A549 (cell line): ENCODE results near the gene CDX2. TPM values are rescaled to one million over a fixed set of nuclear protein-coding genes. Genes with fewer than 3 reads are reported as not detected.

Experiments used
- ATAC-seq, 2 experiments: fragments of 200-7000 bp in 1 of 2; fragments of >200 bp in 1 of 2; cut with Nextera tagmentation in 1 of 2; cut with Tn5 transposase in 1 of 2; 3 replicates each; pipeline versions ENCODE4 v1.8.0 to v1.9.1; 2018 to 2020; ENCODE audit warnings: mild to moderate bottlenecking in 1 of 2, moderate library complexity in 1 of 2
- CTCF ChIA-PET: fragments of 300-600 bp; sonication (Branson Sonifier 250); formaldehyde crosslinking; extraction: SDS; loops from one replicate; lab custom pipeline; 2021; ENCODE audit warnings: antibody characterized with exemption, inconsistent platforms; lab: Yijun Ruan, JAX
- POLR2A ChIA-PET: fragments of 350-600 bp; formaldehyde crosslinking; extraction: SDS; loops from one replicate; lab custom pipeline; 2021; ENCODE audit warnings: antibody characterized with exemption, inconsistent platforms; lab: Yijun Ruan, JAX
- DNase-seq, 2 experiments: peaks; one replicate each; pipeline versions ENCODE4 v3.0.0 to v3.0.0-alpha.2; 2011 to 2016; ENCODE audit warnings: low read depth in 1 of 2, low spot score in 1 of 2
- FAIRE-seq: peaks from 2 replicates; lab custom pipeline; 2011; peaks lifted over from hg19 to GRCh38; lab: Jason Lieb, UNC
- H3K27ac ChIP-seq, 2 experiments: fragments of >200 bp; sonication (Bioruptor Twin); formaldehyde crosslinking; 3 replicates each; pipeline ENCODE4 v1.5.1; 2016 to 2017
- H3K4me1 ChIP-seq: fragments of >200 bp; sonication (Bioruptor Twin); formaldehyde crosslinking; 3 replicates; pipeline ENCODE4 v1.6.1; 2016
- H3K4me2 ChIP-seq: fragments of >200 bp; sonication (Bioruptor Twin); formaldehyde crosslinking; 3 replicates; pipeline ENCODE4 v1.6.1; 2016
- H3K4me3 ChIP-seq: fragments of >200 bp; sonication (Bioruptor Twin); formaldehyde crosslinking; 3 replicates; pipeline ENCODE4 v1.5.1; 2016
- H3K9me3 ChIP-seq: fragments of >200 bp; sonication (Bioruptor Twin); formaldehyde crosslinking; 3 replicates; pipeline ENCODE4 v1.6.1; 2016
- BHLHE40 ChIP-seq: IDR thresholded peaks from 2 replicates; pipeline ENCODE4 v1.6.1; 2012; ENCODE audit warnings: low read depth, low read length, inconsistent platforms
- CBX2 ChIP-seq: fragments of 200-600 bp; sonication (generic); IDR thresholded peaks from 2 replicates; pipeline ENCODE4 v1.6.1; 2016; ENCODE audit warnings: low read depth, mild to moderate bottlenecking, borderline replicate concordance
- CBX8 ChIP-seq: fragments of 200-600 bp; sonication (generic); IDR thresholded peaks from 2 replicates; pipeline ENCODE4 v1.6.1; 2016
- EHF ChIP-seq: fragments of 250-450 bp; sonication (Bioruptor Pico); IDR thresholded peaks from 2 replicates; pipeline ENCODE4 v1.5.0; 2020; ENCODE audit warnings: mild to moderate bottlenecking
- EHMT2 ChIP-seq: fragments of 200-600 bp; sonication (generic); IDR thresholded peaks from 2 replicates; pipeline ENCODE4 v1.6.1; 2016; ENCODE audit warnings: antibody characterized with exemption, low read depth, mild to moderate bottlenecking, moderate library complexity
- ESRRA ChIP-seq: fragments of 150-350 bp; IDR thresholded peaks from 2 replicates; pipeline ENCODE4 v1.6.1; 2014; ENCODE audit warnings: mild to moderate bottlenecking, low read length, borderline replicate concordance
- FOSL2 ChIP-seq, 2 experiments: fragments of 450-650 bp in 1 of 2; fragments of >200 bp in 1 of 2; sonication (Bioruptor Twin) in 1 of 2; formaldehyde crosslinking; IDR thresholded peaks; 2 replicates each; pipeline versions ENCODE4 v1.5.0 to v1.6.1; 2016 to 2020; ENCODE audit warnings: mild to moderate bottlenecking in 1 of 2, moderate library complexity in 1 of 2
- FOXS1 ChIP-seq: fragments of 250-450 bp; sonication (Bioruptor Pico); IDR thresholded peaks from 2 replicates; pipeline ENCODE4 v1.5.0; 2020; ENCODE audit warnings: mild to moderate bottlenecking, moderate library complexity
- MYC ChIP-seq: IDR thresholded peaks from 2 replicates; pipeline ENCODE4 v1.6.1; 2012; ENCODE audit warnings: mild to moderate bottlenecking, inconsistent platforms, low read length, improper control_type of control experiment, borderline replicate concordance
- NPAS2 ChIP-seq: fragments of 250-450 bp; sonication (Bioruptor Pico); IDR thresholded peaks from 2 replicates; pipeline ENCODE4 v1.8.0; 2022; ENCODE audit warnings: mild to moderate bottlenecking, moderate library complexity, borderline replicate concordance
- PHF8 ChIP-seq: fragments of 200-600 bp; sonication (generic); IDR thresholded peaks from 2 replicates; pipeline ENCODE4 v1.6.1; 2016; ENCODE audit warnings: low read depth, mild to moderate bottlenecking, antibody characterized with exemption, moderate library complexity, borderline replicate concordance
- POLR2A ChIP-seq: IDR thresholded peaks from 2 replicates; pipeline ENCODE4 v1.6.1; 2012; ENCODE audit warnings: mild to moderate bottlenecking, low read length
- POLR2AphosphoS2 ChIP-seq: conservative IDR thresholded peaks from 2 replicates; pipeline ENCODE4 v1.6.1; 2012; ENCODE audit warnings: low read length, improper control_type of control experiment, inconsistent platforms
- RNF2 ChIP-seq: fragments of 200-600 bp; sonication (generic); IDR thresholded peaks from 2 replicates; pipeline ENCODE4 v1.6.1; 2016; ENCODE audit warnings: low read depth, mild to moderate bottlenecking, antibody characterized with exemption, moderate library complexity, borderline replicate concordance
- SMC3 ChIP-seq: fragments of >200 bp; sonication (Bioruptor Twin); formaldehyde crosslinking; IDR thresholded peaks from 3 replicates; pipeline ENCODE4 v1.6.1; 2018; ENCODE audit warnings: inconsistent platforms
- SREBF2 ChIP-seq: fragments of 450-650 bp; IDR thresholded peaks from 2 replicates; pipeline ENCODE4 v1.6.1; 2014; ENCODE audit warnings: mild to moderate bottlenecking, moderate library complexity
- TP53 ChIP-seq: fragments of 250-450 bp; sonication (Bioruptor Pico); IDR thresholded peaks from 2 replicates; pipeline ENCODE4 v1.5.0; 2021; ENCODE audit warnings: mild to moderate bottlenecking, moderate library complexity
- ZSCAN20 ChIP-seq: fragments of 250-450 bp; sonication (Bioruptor Pico); IDR thresholded peaks from 2 replicates; pipeline ENCODE4 v1.8.0; 2022; ENCODE audit warnings: mild to moderate bottlenecking, moderate library complexity
- WGBS: methylation state at CpG from one replicate; pipeline ENCODE4 v1.1.6; 2017; ENCODE audit errors: missing lambda C conversion rate; 5-methylcytosine and 5-hydroxymethylcytosine counted together
- polyA plus RNA-seq, 4 experiments: library from polyadenylated mRNA; depleted of rRNA in 3 of 4; stranded (reverse); fragments of >200 nt; fragmentation: RNase III in 1 of 4; extraction: RNeasy Plus Mini Kit Qiagen cat#74134 plus additional on column Dnase treatment in 1 of 4; gene quantifications; 2 replicates in 3 of 4; 3 replicates in 1 of 4; pipeline ENCODE4 v1.2.3, GENCODE V29; 2011 to 2017
- TF ChIP-seq, protein P1 (sequence below): IDR thresholded peaks from 2 replicates; pipeline ENCODE4 v1.6.1; 2012
- TF ChIP-seq, protein P2 (sequence below): IDR thresholded peaks from 2 replicates; pipeline ENCODE4 v1.6.1; 2012
- TF ChIP-seq, protein P3 (sequence below): fragments of 450-650 bp; IDR thresholded peaks from 2 replicates; pipeline ENCODE4 v1.6.1; 2014; ENCODE audit warnings: antibody characterized with exemption
- TF ChIP-seq, protein P4 (sequence below): fragments of 200-600 bp; sonication (generic); IDR thresholded peaks from 2 replicates; pipeline ENCODE4 v1.6.1; 2016; ENCODE audit warnings: antibody characterized with exemption, mild to moderate bottlenecking, moderate library complexity

Gene CDX2
- polyA plus RNA-seq, 2 of the 4 experiments (the other 2 are of a cell fraction) = 0.14 to 0.19 TPM

GRCh38 chr13:27927444-27928352 is 41.4 kb downstream of the CDX2 start:
- POLR2A ChIA-PET = no interaction called here
- H3K4me2 ChIP-seq = no peak overlapping the region

DNA sequence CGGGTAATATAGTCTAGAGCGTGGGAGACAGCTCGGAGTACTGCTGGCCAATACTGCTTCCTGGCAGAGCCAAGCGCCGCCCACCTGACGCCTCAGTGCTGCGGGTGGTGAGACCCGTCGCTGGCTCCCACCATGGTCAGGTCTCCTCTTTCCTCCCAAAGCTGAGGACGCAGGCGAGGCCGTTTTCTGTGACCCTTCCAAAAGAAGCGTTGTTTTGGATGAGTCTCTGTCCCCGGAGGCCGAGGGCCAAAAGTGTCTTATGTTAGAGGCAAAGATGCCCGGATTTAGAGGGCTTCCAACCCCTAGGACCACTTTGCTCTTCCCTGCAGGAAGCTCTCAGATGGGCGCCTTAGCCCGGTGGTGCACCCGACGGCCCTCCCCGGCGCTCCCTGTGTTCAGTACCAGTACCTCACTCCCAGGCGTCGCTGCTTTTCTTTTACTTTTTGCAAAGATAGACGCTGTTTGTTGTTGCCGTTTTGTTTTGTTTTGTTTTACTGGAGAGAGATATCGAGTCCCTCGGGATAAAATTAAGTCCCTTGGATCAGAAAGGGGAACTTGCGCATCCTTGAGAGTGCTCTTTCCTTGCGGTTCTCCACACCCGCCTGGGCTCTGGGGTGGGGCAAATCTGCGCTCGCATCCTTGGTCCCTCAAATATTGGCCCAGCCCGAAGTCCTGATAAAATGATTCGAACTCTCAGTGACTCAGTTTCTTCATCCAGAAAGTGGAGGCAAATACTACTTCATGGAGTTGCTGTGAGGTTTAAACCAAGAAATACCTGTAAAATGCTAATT is 42.3 kb downstream of the CDX2 start:
- DNase-seq (no peak), FAIRE-seq (no peak), ATAC-seq (no peak)
- WGBS = 68% methylated on average over 34 of the region's 35 CpGs
- Histone ChIP-seq H3K9me3 (no peaks in the 10 kb centered on the region), H3K27ac (no peak overlapping the region), H3K4me1 (no peaks in the 10 kb centered on the region), H3K4me3 (no peak overlapping the region), H3K4me2 (no peak overlapping the region)
- ChIA-PET CTCF (interaction anchor here (1.1 kb wide), 1 partner anchor 11 kb away, joined by 3 read pairs; no protein-coding TSS in a partner anchor), POLR2A (no interaction called here)
- TF ChIP-seq MYC = no peak

More at GRCh38 chr13:27927444-27928352, 41.4 kb downstream of the CDX2 start:
- no peak overlapping the region for H3K27ac ChIP-seq
- no peak for TF ChIP-seq EHMT2
- TF ChIP-seq CBX8 = no peak
- TF ChIP-seq NPAS2 (CRISPR knock-in tag) = no peak
- no peak for TF ChIP-seq FOSL2 (IDR thresholded peaks at IDR 0.05)
- TF ChIP-seq FOSL2 (CRISPR knock-in tag; IDR thresholded peaks at IDR 0.05) = no peak
- TF ChIP-seq, protein P1, sequence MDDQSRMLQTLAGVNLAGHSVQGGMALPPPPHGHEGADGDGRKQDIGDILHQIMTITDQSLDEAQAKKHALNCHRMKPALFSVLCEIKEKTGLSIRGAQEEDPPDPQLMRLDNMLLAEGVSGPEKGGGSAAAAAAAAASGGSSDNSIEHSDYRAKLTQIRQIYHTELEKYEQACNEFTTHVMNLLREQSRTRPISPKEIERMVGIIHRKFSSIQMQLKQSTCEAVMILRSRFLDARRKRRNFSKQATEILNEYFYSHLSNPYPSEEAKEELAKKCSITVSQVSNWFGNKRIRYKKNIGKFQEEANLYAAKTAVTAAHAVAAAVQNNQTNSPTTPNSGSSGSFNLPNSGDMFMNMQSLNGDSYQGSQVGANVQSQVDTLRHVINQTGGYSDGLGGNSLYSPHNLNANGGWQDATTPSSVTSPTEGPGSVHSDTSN = no peak
- TF ChIP-seq, protein P2, sequence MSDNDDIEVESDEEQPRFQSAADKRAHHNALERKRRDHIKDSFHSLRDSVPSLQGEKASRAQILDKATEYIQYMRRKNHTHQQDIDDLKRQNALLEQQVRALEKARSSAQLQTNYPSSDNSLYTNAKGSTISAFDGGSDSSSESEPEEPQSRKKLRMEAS = no peak
- no peak for TF ChIP-seq POLR2AphosphoS2
- no peak for TF ChIP-seq BHLHE40
- no peak for TF ChIP-seq RNF2
- no peak for TF ChIP-seq ZSCAN20
- no peak for TF ChIP-seq SMC3
- TF ChIP-seq EHF = no peak
- TF ChIP-seq, protein P3, sequence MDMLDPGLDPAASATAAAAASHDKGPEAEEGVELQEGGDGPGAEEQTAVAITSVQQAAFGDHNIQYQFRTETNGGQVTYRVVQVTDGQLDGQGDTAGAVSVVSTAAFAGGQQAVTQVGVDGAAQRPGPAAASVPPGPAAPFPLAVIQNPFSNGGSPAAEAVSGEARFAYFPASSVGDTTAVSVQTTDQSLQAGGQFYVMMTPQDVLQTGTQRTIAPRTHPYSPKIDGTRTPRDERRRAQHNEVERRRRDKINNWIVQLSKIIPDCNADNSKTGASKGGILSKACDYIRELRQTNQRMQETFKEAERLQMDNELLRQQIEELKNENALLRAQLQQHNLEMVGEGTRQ = no peak
- TF ChIP-seq FOXS1 (CRISPR knock-in tag) = no peak
- H3K9me3 ChIP-seq = no peaks in the 10 kb centered on the region
- H3K4me3 ChIP-seq = no peak overlapping the region
- FAIRE-seq (no peak), DNase-seq (no peak), ATAC-seq (no peak)
- WGBS = 75% methylated on average over 32 of the region's 53 CpGs
- no peaks in the 10 kb centered on the region for H3K4me1 ChIP-seq
- CTCF ChIA-PET = no interaction called here

- ChIA-PET CTCF (interaction anchor here (1.1 kb wide), 1 partner anchor 10 kb away, joined by 3 read pairs; no protein-coding TSS in a partner anchor), POLR2A (no interaction called here)
- H3K4me3 ChIP-seq = no peak overlapping the region
- no peak overlapping the region for H3K27ac ChIP-seq
- no peak overlapping the region for H3K4me2 ChIP-seq
- DNase-seq (no peak), FAIRE-seq (no peak), ATAC-seq (no peak)
- no peaks in the 10 kb centered on the region for H3K9me3 ChIP-seq
- H3K4me1 ChIP-seq = no peaks in the 10 kb centered on the region
- 57% methylated on average over 7 of the region's 9 CpGs for WGBS
- no peak for TF ChIP-seq SMC3
- no peak for TF ChIP-seq CBX2
- TF ChIP-seq SREBF2 = no peak
- TF ChIP-seq, protein P1 = no peak
- TF ChIP-seq ESRRA = no peak
- no peak for TF ChIP-seq POLR2A
- TF ChIP-seq PHF8 = no peak
- no peak for TF ChIP-seq TP53 (CRISPR knock-in tag)
- TF ChIP-seq, protein P4, sequence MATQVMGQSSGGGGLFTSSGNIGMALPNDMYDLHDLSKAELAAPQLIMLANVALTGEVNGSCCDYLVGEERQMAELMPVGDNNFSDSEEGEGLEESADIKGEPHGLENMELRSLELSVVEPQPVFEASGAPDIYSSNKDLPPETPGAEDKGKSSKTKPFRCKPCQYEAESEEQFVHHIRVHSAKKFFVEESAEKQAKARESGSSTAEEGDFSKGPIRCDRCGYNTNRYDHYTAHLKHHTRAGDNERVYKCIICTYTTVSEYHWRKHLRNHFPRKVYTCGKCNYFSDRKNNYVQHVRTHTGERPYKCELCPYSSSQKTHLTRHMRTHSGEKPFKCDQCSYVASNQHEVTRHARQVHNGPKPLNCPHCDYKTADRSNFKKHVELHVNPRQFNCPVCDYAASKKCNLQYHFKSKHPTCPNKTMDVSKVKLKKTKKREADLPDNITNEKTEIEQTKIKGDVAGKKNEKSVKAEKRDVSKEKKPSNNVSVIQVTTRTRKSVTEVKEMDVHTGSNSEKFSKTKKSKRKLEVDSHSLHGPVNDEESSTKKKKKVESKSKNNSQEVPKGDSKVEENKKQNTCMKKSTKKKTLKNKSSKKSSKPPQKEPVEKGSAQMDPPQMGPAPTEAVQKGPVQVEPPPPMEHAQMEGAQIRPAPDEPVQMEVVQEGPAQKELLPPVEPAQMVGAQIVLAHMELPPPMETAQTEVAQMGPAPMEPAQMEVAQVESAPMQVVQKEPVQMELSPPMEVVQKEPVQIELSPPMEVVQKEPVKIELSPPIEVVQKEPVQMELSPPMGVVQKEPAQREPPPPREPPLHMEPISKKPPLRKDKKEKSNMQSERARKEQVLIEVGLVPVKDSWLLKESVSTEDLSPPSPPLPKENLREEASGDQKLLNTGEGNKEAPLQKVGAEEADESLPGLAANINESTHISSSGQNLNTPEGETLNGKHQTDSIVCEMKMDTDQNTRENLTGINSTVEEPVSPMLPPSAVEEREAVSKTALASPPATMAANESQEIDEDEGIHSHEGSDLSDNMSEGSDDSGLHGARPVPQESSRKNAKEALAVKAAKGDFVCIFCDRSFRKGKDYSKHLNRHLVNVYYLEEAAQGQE = no peak
- TF ChIP-seq NPAS2 (CRISPR knock-in tag) = no peak
These were observed 43.7 kb downstream of the CDX2 start for GRCh38 chr13:27925220-27925991.
